ENCODE measurements around the gene GMPPA.
A peak's percentile ranks its signal among the peaks of the same experiment; 100 is the strongest.

GMPPA gene

GRCh38 chr2:219494952-219495530 lies 3.6 kb upstream of the GMPPA start:
- no peak for ATAC-seq
- TF ChIP-seq GLIS3 (CRISPR knock-in tag; IDR thresholded peaks at IDR 0.05) = no peak
- no peak for TF ChIP-seq OSR1 (CRISPR knock-in tag; IDR thresholded peaks at IDR 0.05)
- TF ChIP-seq ZFP3 (CRISPR knock-in tag; IDR thresholded peaks at IDR 0.05) = no peak
- TF ChIP-seq CSRNP3 (CRISPR knock-in tag; IDR thresholded peaks at IDR 0.05) = no peak
- TF ChIP-seq TOX (CRISPR knock-in tag; IDR thresholded peaks at IDR 0.05; ENCODE audit: borderline replicate concordance) = no peak
- no peak for TF ChIP-seq ZFP30 (CRISPR knock-in tag; IDR thresholded peaks at IDR 0.05)
- no peak for TF ChIP-seq TCF4 (CRISPR knock-in tag; IDR thresholded peaks at IDR 0.05; ENCODE audit: borderline replicate concordance)
- TF ChIP-seq CSDC2 (CRISPR knock-in tag; IDR thresholded peaks at IDR 0.05) = no peak
- TF ChIP-seq ISL1 (CRISPR knock-in tag; IDR thresholded peaks at IDR 0.05) = no peak

- TF ChIP-seq CREB5 (CRISPR knock-in tag; IDR thresholded peaks at IDR 0.05; ENCODE audit: low read depth) = no peak
- no peak for TF ChIP-seq GLIS3 (CRISPR knock-in tag; IDR thresholded peaks at IDR 0.05)
- TF ChIP-seq SNAI2 (CRISPR knock-in tag; IDR thresholded peaks at IDR 0.05) = no peak
- no peak for TF ChIP-seq ZNF70 (CRISPR knock-in tag; IDR thresholded peaks at IDR 0.05)
- no peak for TF ChIP-seq ARNTL (CRISPR knock-in tag; IDR thresholded peaks at IDR 0.05; ENCODE audit: borderline replicate concordance, low read depth)
- no peak for TF ChIP-seq PPARA (CRISPR knock-in tag; IDR thresholded peaks at IDR 0.05; ENCODE audit: borderline replicate concordance)
- no peak for TF ChIP-seq ZNF565 (CRISPR knock-in tag; conservative IDR thresholded peaks at IDR 0.05; ENCODE audit: low read depth)
- no peak for TF ChIP-seq RARB (CRISPR knock-in tag; IDR thresholded peaks at IDR 0.05)
- TF ChIP-seq ZNF8 (CRISPR knock-in tag; IDR thresholded peaks at IDR 0.05) = no peak
- TF ChIP-seq ZFP30 (CRISPR knock-in tag; IDR thresholded peaks at IDR 0.05) = no peak
- TF ChIP-seq ESRRG (CRISPR knock-in tag; IDR thresholded peaks at IDR 0.05) = no peak
Measured at GRCh38 chr2:219495531-219496122, 3.1 kb upstream of the GMPPA start.

GRCh38 chr2:219496247-219496824 lies 2.4 kb upstream of the GMPPA start:
- no peak for ATAC-seq
- no peak for TF ChIP-seq PATZ1 (CRISPR knock-in tag; IDR thresholded peaks at IDR 0.05; ENCODE audit: borderline replicate concordance)

More at GRCh38 chr2:219495531-219496122, 3.1 kb upstream of the GMPPA start:
- ATAC-seq = peak; percentile 2; the same call in 2 of the 3 replicates

- no peak for TF ChIP-seq ZNF8 (CRISPR knock-in tag; IDR thresholded peaks at IDR 0.05)
- no peak for TF ChIP-seq ISL1 (CRISPR knock-in tag; IDR thresholded peaks at IDR 0.05)
- TF ChIP-seq ZNF565 (CRISPR knock-in tag; conservative IDR thresholded peaks at IDR 0.05; ENCODE audit: low read depth) = no peak
- no peak for TF ChIP-seq BACH2 (CRISPR knock-in tag; IDR thresholded peaks at IDR 0.05; ENCODE audit: borderline replicate concordance)
- TF ChIP-seq ZFP30 (CRISPR knock-in tag; IDR thresholded peaks at IDR 0.05) = no peak
- no peak for TF ChIP-seq ARNTL (CRISPR knock-in tag; IDR thresholded peaks at IDR 0.05; ENCODE audit: borderline replicate concordance, low read depth)
- no peak for TF ChIP-seq TOX (CRISPR knock-in tag; IDR thresholded peaks at IDR 0.05; ENCODE audit: borderline replicate concordance)
- TF ChIP-seq TCF4 (CRISPR knock-in tag; IDR thresholded peaks at IDR 0.05; ENCODE audit: borderline replicate concordance) = no peak
- no peak for TF ChIP-seq PPARA (CRISPR knock-in tag; IDR thresholded peaks at IDR 0.05; ENCODE audit: borderline replicate concordance)
- TF ChIP-seq TSHZ2 (CRISPR knock-in tag; IDR thresholded peaks at IDR 0.05) = no peak
- no peak for TF ChIP-seq OSR1 (CRISPR knock-in tag; IDR thresholded peaks at IDR 0.05)
- TF ChIP-seq GLIS3 (CRISPR knock-in tag; IDR thresholded peaks at IDR 0.05) = no peak
- TF ChIP-seq PATZ1 (CRISPR knock-in tag; IDR thresholded peaks at IDR 0.05; ENCODE audit: borderline replicate concordance) = no peak
- TF ChIP-seq RARB (CRISPR knock-in tag; IDR thresholded peaks at IDR 0.05) = no peak
- TF ChIP-seq SNAI2 (CRISPR knock-in tag; IDR thresholded peaks at IDR 0.05) = no peak
- TF ChIP-seq ZC3H10 (CRISPR knock-in tag; IDR thresholded peaks at IDR 0.05) = no peak
- TF ChIP-seq ZFP3 (CRISPR knock-in tag; IDR thresholded peaks at IDR 0.05) = no peak
- TF ChIP-seq CSRNP3 (CRISPR knock-in tag; IDR thresholded peaks at IDR 0.05) = no peak
Measured at GRCh38 chr2:219496825-219497494, 1.7 kb upstream of the GMPPA start.

More at GRCh38 chr2:219496825-219497494, 1.7 kb upstream of the GMPPA start:
- no peak for ATAC-seq
